IMR-90 (cell line): Measurements from ENCODE around the gene PLEKHA8.

Experiments
- CEBPB ChIP-seq: IDR thresholded peaks from 2 replicates; pipeline ENCODE4 v1.6.1; 2012; ENCODE audit warnings: low read depth, low read length, improper control_type of control experiment
- CHD1 ChIP-seq: IDR thresholded peaks from 2 replicates; pipeline ENCODE4 v1.6.1; 2012; ENCODE audit warnings: low read depth, low read length, improper control_type of control experiment
- CTCF ChIP-seq: conservative IDR thresholded peaks from 2 replicates; pipeline ENCODE4 v1.5.1; 2012; ENCODE audit warnings: mild to moderate bottlenecking, low read depth, low read length, improper control_type of control experiment
- ELK1 ChIP-seq: fragments of 150-350 bp; IDR thresholded peaks from 2 replicates; pipeline ENCODE4 v1.6.1; 2016; ENCODE audit warnings: low read depth, mild to moderate bottlenecking, low read length, moderate library complexity, borderline replicate concordance
- MAZ ChIP-seq: IDR thresholded peaks from 2 replicates; pipeline ENCODE4 v1.6.1; 2012; ENCODE audit warnings: low read depth, mild to moderate bottlenecking, low read length, improper control_type of control experiment, moderate library complexity, borderline replicate concordance
- RAD21 ChIP-seq: IDR thresholded peaks from 2 replicates; pipeline ENCODE4 v1.6.1; 2012; ENCODE audit warnings: low read length, improper control_type of control experiment
- RCOR1 ChIP-seq: IDR thresholded peaks from 2 replicates; pipeline ENCODE4 v1.6.1; 2012; ENCODE audit warnings: mild to moderate bottlenecking, low read length, improper control_type of control experiment; ENCODE audit not compliant: insufficient replicate concordance

- TF ChIP-seq CTCF (no peak), RAD21 (no peak), MAZ (no peak), CHD1 (no peak), ELK1 (no peak), CEBPB (no peak), RCOR1 (no peak)
Observed at GRCh38 chr7:30166155-30166840, 138.1 kb downstream of the PLEKHA8 start.
